Measurements from ENCODE around the gene PALM3.

- no peak for TF ChIP-seq CTCF (IDR thresholded peaks at IDR 0.05)
- TF ChIP-seq POLR2A (IDR thresholded peaks at IDR 0.05), result no peak
- TF ChIP-seq POLR2AphosphoS5 (IDR thresholded peaks at IDR 0.05), result no peak
- no peak for TF ChIP-seq EP300 (IDR thresholded peaks at IDR 0.05)
Measured at GRCh38 chr19:14050512-14050911, 11.4 kb downstream of the PALM3 start.
